ENCODE measurements around the gene LRP5. TPM values are rescaled to one million over a fixed set of nuclear protein-coding genes. Genes with fewer than 3 reads are reported as not detected.

LRP5 gene
- total RNA-seq, 2 experiments from 2014 or later: 2.0 to 2.9 TPM

GRCh38 chr11:68300076-68300830 lies 12.1 kb upstream of the LRP5 start:
- H3K4me1 Mint-ChIP-seq (ENCODE audit: low read depth): no peaks in the 10 kb centered on the region
- ChIA-PET CTCF (no interaction called here), POLR2A (no interaction called here)
- Histone ChIP-seq H3K9me3 (ENCODE audit: control insufficient read depth in 1 of 2, insufficient read depth in 1 of 2, low read length in 2 of 2) (peaks cover 0 to 8% of the 10 kb centered on the region in 2 experiments), H3K4me1 (ENCODE audit: insufficient read depth, low read length) (peaks cover 8% of the 10 kb centered on the region), H3K36me3 (ENCODE audit: insufficient read depth, low read length) (no peaks in the 10 kb centered on the region), H3K27ac (ENCODE audit: low read depth in 1 of 2, low read length in 2 of 2) (no peak overlapping the region), H3K4me3 (ENCODE audit: low read length) (no peak overlapping the region), H3K27me3 (ENCODE audit: control insufficient read depth in 1 of 2, insufficient read depth in 2 of 2, low read length in 2 of 2) (no peaks in the 10 kb centered on the region)
- H3K27me3 Mint-ChIP-seq: no peaks in the 10 kb centered on the region
- H3K9me3 Mint-ChIP-seq: no peaks in the 10 kb centered on the region
- H3K36me3 Mint-ChIP-seq (ENCODE audit: low read depth): no peaks in the 10 kb centered on the region
- no peak for DNase-seq
- TF ChIP-seq CTCF (IDR thresholded peaks at IDR 0.05): no peak
- H3K4me3 Mint-ChIP-seq: no peak overlapping the region
- no peak for ATAC-seq (ENCODE audit: poor library complexity)
- intact Hi-C loops (cut with DNase I, micrococcal nuclease): no loop called here
- H3K27ac Mint-ChIP-seq: no peak overlapping the region

GRCh38 chr11:68302256-68302655 lies 10.1 kb upstream of the LRP5 start:
- H3K4me1 ChIP-seq (ENCODE audit: insufficient read depth, low read length): peaks cover 8% of the 10 kb centered on the region
- no peak overlapping the region for H3K27ac ChIP-seq (ENCODE audit: low read depth in 1 of 2, low read length in 2 of 2)
- no peaks in the 10 kb centered on the region for H3K36me3 Mint-ChIP-seq (ENCODE audit: low read depth)
- peaks cover 0 to 8% of the 10 kb centered on the region in 2 experiments for H3K9me3 ChIP-seq (ENCODE audit: control insufficient read depth in 1 of 2, insufficient read depth in 1 of 2, low read length in 2 of 2)
- H3K36me3 ChIP-seq (ENCODE audit: insufficient read depth, low read length): no peaks in the 10 kb centered on the region
- H3K27me3 Mint-ChIP-seq: no peaks in the 10 kb centered on the region
- TF ChIP-seq CTCF (IDR thresholded peaks at IDR 0.05): no peak
- no peak overlapping the region for H3K4me3 ChIP-seq (ENCODE audit: low read length)
- ChIA-PET CTCF (no interaction called here), POLR2A (no interaction called here)
- H3K4me1 Mint-ChIP-seq (ENCODE audit: low read depth): no peaks in the 10 kb centered on the region
- intact Hi-C loops (cut with DNase I, micrococcal nuclease): no loop called here
- no peak overlapping the region for H3K4me3 Mint-ChIP-seq
- H3K27me3 ChIP-seq (ENCODE audit: control insufficient read depth in 1 of 2, insufficient read depth in 2 of 2, low read length in 2 of 2): no peaks in the 10 kb centered on the region
- no peak for DNase-seq
- H3K27ac Mint-ChIP-seq: no peak overlapping the region
- no peak for ATAC-seq (ENCODE audit: poor library complexity)
- H3K9me3 Mint-ChIP-seq: no peaks in the 10 kb centered on the region

GRCh38 chr11:68302670-68303069 lies 9.7 kb upstream of the LRP5 start:
- intact Hi-C loops (cut with DNase I, micrococcal nuclease): no loop called here
- no peaks in the 10 kb centered on the region for H3K9me3 Mint-ChIP-seq
- no peak overlapping the region for H3K4me3 ChIP-seq (ENCODE audit: low read length)
- peaks cover 0 to 8% of the 10 kb centered on the region in 2 experiments for H3K9me3 ChIP-seq (ENCODE audit: control insufficient read depth in 1 of 2, insufficient read depth in 1 of 2, low read length in 2 of 2)
- H3K4me1 ChIP-seq (ENCODE audit: insufficient read depth, low read length): peaks cover 4% of the 10 kb centered on the region
- ChIA-PET POLR2A (no interaction called here), CTCF (no interaction called here)
- no peaks in the 10 kb centered on the region for H3K36me3 ChIP-seq (ENCODE audit: insufficient read depth, low read length)
- no peaks in the 10 kb centered on the region for H3K36me3 Mint-ChIP-seq (ENCODE audit: low read depth)
- H3K27ac Mint-ChIP-seq: no peak overlapping the region
- H3K4me3 Mint-ChIP-seq: no peak overlapping the region
- H3K4me1 Mint-ChIP-seq (ENCODE audit: low read depth): no peaks in the 10 kb centered on the region
- DNase-seq (no peak), ATAC-seq (ENCODE audit: poor library complexity) (no peak)
- H3K27ac ChIP-seq (ENCODE audit: low read depth in 1 of 2, low read length in 2 of 2): no peak overlapping the region
- no peaks in the 10 kb centered on the region for H3K27me3 Mint-ChIP-seq
- H3K27me3 ChIP-seq (ENCODE audit: control insufficient read depth in 1 of 2, insufficient read depth in 2 of 2, low read length in 2 of 2): no peaks in the 10 kb centered on the region
- TF ChIP-seq CTCF (IDR thresholded peaks at IDR 0.05): no peak
